ENCODE measurements around the gene VCX2.

GRCh38 chrX:8190341-8190830 is 19.3 kb upstream of the VCX2 start:
- TF ChIP-seq, protein P1, sequence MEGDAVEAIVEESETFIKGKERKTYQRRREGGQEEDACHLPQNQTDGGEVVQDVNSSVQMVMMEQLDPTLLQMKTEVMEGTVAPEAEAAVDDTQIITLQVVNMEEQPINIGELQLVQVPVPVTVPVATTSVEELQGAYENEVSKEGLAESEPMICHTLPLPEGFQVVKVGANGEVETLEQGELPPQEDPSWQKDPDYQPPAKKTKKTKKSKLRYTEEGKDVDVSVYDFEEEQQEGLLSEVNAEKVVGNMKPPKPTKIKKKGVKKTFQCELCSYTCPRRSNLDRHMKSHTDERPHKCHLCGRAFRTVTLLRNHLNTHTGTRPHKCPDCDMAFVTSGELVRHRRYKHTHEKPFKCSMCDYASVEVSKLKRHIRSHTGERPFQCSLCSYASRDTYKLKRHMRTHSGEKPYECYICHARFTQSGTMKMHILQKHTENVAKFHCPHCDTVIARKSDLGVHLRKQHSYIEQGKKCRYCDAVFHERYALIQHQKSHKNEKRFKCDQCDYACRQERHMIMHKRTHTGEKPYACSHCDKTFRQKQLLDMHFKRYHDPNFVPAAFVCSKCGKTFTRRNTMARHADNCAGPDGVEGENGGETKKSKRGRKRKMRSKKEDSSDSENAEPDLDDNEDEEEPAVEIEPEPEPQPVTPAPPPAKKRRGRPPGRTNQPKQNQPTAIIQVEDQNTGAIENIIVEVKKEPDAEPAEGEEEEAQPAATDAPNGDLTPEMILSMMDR (tag by site-specific recombination; IDR thresholded peaks at IDR 0.05) = no peak
- TF ChIP-seq ZNF747 (tag by site-specific recombination; IDR thresholded peaks at IDR 0.05) = no peak
- no peak for TF ChIP-seq YY1 (tag by site-specific recombination; IDR thresholded peaks at IDR 0.05)
- TF ChIP-seq REST (tag by site-specific recombination; IDR thresholded peaks at IDR 0.05) = no peak
- TF ChIP-seq ZNF621 (tag by site-specific recombination; IDR thresholded peaks at IDR 0.05) = no peak
- no peak for TF ChIP-seq ZNF561 (tag by site-specific recombination; IDR thresholded peaks at IDR 0.05; ENCODE audit: borderline replicate concordance)

Measured in HEK293 (cell line).